HG02840 (cell line): ENCODE measurements around the gene ADORA1.

Experiments used
- ATAC-seq: cut with Tn5 transposase; IDR thresholded peaks from one replicate; pipeline ENCODE4 v1.9.1; 2021; ENCODE audit warnings: mild to moderate bottlenecking, moderate library complexity, moderate number of reproducible peaks; ENCODE audit not compliant: unreplicated experiment, low FRiP score

Gene ADORA1

GRCh38 chr1:203169770-203170520 is 42.4 kb downstream of the ADORA1 start:
- no peak for ATAC-seq

DNA sequence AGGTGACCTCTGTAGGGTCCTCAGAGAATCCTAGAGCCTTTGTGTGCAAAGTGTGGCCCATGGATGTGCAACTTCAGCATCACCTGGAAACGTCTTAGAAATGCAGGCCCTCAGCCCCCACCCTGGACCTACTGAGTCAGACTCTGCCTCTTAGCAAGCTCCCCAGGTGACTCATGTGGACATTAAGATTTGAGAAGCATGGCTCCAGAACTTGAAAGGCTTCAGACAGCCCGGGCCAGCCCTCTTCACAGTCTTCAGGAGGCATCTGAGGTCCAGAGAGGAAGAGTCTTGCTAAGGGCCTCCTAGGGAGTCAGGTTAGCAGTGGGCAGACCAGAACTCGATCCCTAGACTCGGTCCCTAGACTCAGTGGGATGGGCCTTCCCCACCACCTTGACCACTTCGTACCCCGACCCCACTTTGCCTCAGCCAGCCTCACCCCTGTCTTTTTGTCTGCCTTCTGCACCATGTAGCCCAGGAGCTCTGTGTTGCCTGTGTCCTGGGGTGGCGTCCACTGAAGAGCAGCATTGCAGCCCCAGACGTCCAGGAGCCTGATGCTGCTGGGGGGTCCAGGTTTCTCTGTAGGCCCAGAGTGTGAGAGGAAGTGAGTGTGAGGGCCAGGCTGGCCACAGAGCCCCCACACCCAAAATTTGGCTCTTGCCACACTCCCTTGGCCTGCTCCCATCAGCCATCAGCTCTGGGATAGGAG is 43.3 kb downstream of the ADORA1 start:
- ATAC-seq: no peak

GRCh38 chr1:203171341-203172183 is 44.0 kb downstream of the ADORA1 start:
- no peak for ATAC-seq

GRCh38 chr1:203172184-203173010 is 44.9 kb downstream of the ADORA1 start:
- no peak for ATAC-seq

- no peak for ATAC-seq
Observed at GRCh38 chr1:203173011-203173555, 45.6 kb downstream of the ADORA1 start.

DNA sequence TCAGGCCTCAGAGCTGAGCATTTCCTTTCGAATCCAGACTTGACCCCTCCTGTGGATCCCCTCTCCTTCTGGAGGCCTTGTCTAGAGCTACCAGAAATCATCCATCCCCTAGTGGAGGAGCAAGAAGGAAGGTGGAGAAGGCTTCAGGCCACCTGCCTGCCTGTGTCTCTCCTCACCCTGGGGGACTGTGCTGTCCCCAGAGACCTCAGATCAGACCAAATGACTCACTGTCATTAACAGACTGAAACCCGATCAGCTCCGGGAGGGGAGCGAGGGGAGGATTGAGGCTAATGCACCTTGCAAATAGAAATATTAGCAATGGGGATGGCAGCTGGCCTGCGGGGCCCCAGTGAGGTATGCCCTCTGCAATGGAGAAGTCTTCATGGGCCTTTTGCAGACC is 46.0 kb downstream of the ADORA1 start:
- ATAC-seq: peak; percentile 65

DNA sequence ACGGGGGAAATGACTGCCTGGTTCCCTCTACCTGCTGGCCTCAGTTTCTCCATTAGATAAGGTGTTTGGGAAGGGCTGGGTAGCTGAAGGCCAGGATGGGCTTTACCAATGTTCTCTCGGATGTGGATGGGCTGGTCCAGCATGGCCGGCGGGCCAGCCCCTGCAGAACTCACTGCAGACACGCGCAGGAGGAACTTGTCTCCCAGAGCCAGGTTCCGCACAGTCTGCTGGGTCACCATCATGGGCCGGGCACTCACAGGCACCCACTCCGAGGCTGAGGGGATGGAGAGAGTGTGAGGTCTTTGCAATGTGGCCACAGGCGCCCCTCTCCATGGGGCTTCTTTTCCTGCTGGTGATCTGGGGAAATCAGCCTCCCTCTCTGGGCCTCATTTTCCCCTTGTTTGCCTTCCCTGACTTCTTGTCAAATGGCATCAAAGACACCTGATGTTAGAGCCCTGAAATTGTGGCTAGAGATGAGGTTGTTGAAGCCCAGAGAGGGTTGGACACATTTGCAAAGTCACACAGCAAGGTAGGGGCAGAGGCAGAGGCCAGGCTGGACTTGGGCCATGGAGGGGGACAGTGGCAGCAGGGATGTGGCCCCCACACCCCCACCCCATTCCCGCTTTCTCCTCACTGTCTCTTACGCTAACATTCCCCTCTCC is 46.9 kb downstream of the ADORA1 start:
- ATAC-seq: no peak

- ATAC-seq: no peak
Observed at GRCh38 chr1:203175237-203175826, 47.8 kb downstream of the ADORA1 start, which contains the start of gene MYBPH. Gene MYBPH, minus strand, starts transcription at chr1:203175826. Its CDS starts 71 bp downstream, at chr1:203175755.

DNA sequence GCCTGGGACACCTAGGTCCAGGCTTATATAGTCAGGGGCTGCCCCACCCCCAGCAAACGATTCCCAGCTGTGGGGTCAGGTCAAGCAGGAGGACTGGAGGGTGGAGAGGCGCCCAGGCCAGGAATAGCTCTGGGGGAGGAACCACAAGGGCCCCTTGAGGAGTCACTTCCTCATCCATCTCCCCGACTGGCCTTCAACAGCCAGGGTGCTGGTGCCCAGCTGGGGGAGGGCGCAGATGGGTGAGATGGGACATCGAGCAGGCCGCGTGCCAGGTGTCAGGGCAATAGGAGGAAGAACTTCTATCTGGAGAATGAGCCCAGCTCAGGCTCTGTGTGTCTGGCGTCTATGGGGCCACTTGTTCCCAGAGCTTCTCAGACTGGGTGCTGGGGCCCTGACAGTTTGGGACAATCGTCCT is 48.3 kb downstream of the ADORA1 start:
- no peak for ATAC-seq

GRCh38 chr1:203176273-203177035 is 48.9 kb downstream of the ADORA1 start:
- ATAC-seq: no peak

- no peak for ATAC-seq
Observed at GRCh38 chr1:203177036-203177405, 49.5 kb downstream of the ADORA1 start.

DNA sequence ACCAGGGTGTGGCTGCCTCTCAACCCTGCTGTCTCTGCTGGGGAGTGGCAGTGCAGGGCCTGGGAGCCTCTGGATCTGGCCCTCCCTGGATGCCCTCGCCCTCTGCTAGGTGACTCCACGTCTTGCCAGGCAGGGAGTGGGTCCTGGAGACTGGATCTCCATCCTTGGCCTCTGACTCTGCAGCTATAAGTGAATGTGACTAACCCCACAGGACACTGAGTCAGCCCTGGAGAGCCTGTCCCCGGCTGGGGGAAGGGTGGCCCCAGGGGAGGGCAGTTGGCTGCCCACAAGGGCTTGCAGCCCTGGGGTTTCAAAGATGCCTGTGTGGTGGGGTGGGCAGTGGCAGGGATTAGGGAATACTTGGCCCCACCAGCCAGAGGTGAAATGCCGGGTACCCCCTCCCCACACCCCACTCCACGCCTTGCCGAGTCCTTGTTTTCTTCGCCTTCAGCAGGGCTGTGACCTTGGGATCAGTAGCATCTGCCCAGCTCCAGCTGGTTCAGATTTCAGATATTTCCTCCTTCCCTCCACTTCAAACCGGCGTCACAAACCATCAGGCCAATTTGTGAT is 50.0 kb downstream of the ADORA1 start:
- ATAC-seq: no peak

- no peak for ATAC-seq
Observed at GRCh38 chr1:203178083-203178482, 50.6 kb downstream of the ADORA1 start.

DNA sequence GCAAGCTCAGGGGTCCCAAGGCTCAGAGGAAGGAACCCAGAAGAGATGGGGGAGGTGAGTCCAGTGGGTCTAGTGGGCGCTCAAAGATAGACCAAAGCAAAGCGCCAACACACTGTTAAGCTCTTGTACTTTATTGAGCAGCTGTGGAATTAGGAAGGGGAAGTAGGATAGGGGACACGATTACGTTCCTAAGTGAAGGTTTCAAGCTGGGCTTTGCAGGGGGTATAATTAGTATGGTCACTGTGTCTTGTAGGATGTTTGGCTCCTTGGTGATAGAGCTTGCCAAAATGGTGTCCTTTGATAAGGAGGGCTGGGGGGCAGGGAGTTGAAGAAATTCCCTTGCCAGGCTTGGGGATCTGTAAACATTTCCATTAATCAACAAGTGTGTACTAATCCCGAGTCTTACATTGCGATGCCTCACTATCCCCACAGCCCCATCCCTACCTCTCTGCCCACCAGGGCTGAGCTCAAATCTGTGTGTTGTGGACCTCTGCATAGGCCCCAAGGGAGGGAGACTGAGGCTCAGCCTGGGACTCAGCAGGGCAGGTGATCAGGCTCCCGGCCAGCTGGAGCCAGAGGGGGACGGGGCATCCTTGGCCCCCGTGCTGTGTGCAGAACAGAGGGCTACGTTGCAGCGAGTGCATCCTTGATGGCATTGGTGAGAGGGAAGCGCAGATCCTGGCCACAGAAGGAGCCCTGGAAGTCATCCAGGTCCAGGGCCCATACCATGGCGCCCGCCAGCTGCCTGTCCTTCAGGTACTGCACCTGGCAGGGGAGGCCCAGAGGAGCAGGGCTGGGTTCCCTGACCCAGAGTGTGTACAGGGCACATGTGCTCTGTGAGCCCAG is 51.5 kb downstream of the ADORA1 start:
- no peak for ATAC-seq

GRCh38 chr1:203179667-203180005 is 52.1 kb downstream of the ADORA1 start:
- ATAC-seq: no peak

- no peak for ATAC-seq
Observed at GRCh38 chr1:203180611-203181330, 53.2 kb downstream of the ADORA1 start.
